MM.1S (cell line): Measurements from ENCODE around the gene SHMT2.

Source experiments
- DNase-seq: peaks from one replicate; pipeline ENCODE4 v3.0.0-alpha.2; 2015
- H2AFZ ChIP-seq: fragments of 300-600 bp; sonication (generic); 2 replicates; pipeline ENCODE4 v1.6.0; 2016; ENCODE audit warnings: antibody characterized with exemption, low read length
- H3F3A ChIP-seq: fragments of 300-600 bp; sonication (generic); 2 replicates; pipeline ENCODE4 v1.6.1; 2016; ENCODE audit warnings: mild to moderate bottlenecking, antibody characterized with exemption, low read length, moderate library complexity, mixed read lengths; ENCODE audit not compliant: insufficient read depth
- H3K27ac ChIP-seq: fragments of 300-600 bp; sonication (generic); 2 replicates; pipeline ENCODE4 v1.5.1; 2016; ENCODE audit warnings: mild to moderate bottlenecking, low read length
- H3K27me3 ChIP-seq: fragments of 300-600 bp; sonication (generic); replicated peaks from 2 replicates; pipeline ENCODE4 v1.6.0; 2016; ENCODE audit warnings: low read length; ENCODE audit not compliant: insufficient read depth
- H3K36me3 ChIP-seq: fragments of 300-600 bp; sonication (generic); replicated peaks from 2 replicates; pipeline ENCODE4 v1.6.1; 2016; ENCODE audit warnings: mild to moderate bottlenecking, low read length, mixed read lengths; ENCODE audit not compliant: insufficient read depth
- H3K4me1 ChIP-seq: fragments of 300-600 bp; sonication (generic); 2 replicates; pipeline ENCODE4 v1.6.1; 2016; ENCODE audit warnings: low read length, mixed read lengths
- H3K4me2 ChIP-seq: fragments of 300-600 bp; sonication (generic); 2 replicates; pipeline ENCODE4 v1.6.0; 2016; ENCODE audit warnings: low read depth, low read length
- H3K4me3 ChIP-seq: fragments of 300-600 bp; sonication (generic); 2 replicates; pipeline ENCODE4 v1.5.1; 2016; ENCODE audit warnings: low read length, mixed read lengths
- H3K79me2 ChIP-seq: fragments of 300-600 bp; sonication (generic); 2 replicates; pipeline ENCODE4 v1.6.1; 2016; ENCODE audit warnings: mixed run types, low read length, mixed read lengths
- H3K9ac ChIP-seq: fragments of 300-600 bp; sonication (generic); 2 replicates; pipeline ENCODE4 v1.6.1; 2016; ENCODE audit warnings: low read length, mixed read lengths
- H3K9me2 ChIP-seq: fragments of 300-600 bp; sonication (generic); replicated peaks from 2 replicates; pipeline ENCODE4 v1.6.1; 2016; ENCODE audit warnings: mild to moderate bottlenecking, low read length, mixed read lengths; ENCODE audit not compliant: insufficient read depth
- H3K9me3 ChIP-seq: fragments of 300-600 bp; sonication (generic); replicated peaks from 2 replicates; pipeline ENCODE4 v1.6.1; 2016; ENCODE audit warnings: mild to moderate bottlenecking, low read length, mixed read lengths; ENCODE audit not compliant: insufficient read depth
- H4K20me1 ChIP-seq: fragments of 300-600 bp; sonication (generic); 2 replicates; pipeline ENCODE4 v1.6.1; 2016; ENCODE audit warnings: mild to moderate bottlenecking, low read length, moderate library complexity, mixed read lengths; ENCODE audit not compliant: insufficient read depth
- EZH2 ChIP-seq: fragments of 300-600 bp; sonication (generic); optimal IDR thresholded peaks from 2 replicates; pipeline ENCODE3; 2017; ENCODE audit warnings: low read depth, mild to moderate bottlenecking, antibody characterized with exemption, low read length, mixed read lengths
- EZH2phosphoT487 ChIP-seq: fragments of 300-600 bp; sonication (generic); IDR thresholded peaks from 2 replicates; pipeline ENCODE4 v1.6.1; 2018; ENCODE audit warnings: antibody characterized with exemption, low read length
- TF ChIP-seq, protein P1 (sequence below): fragments of 300-600 bp; sonication (generic); IDR thresholded peaks from 2 replicates; pipeline ENCODE4 v1.5.1; 2016; ENCODE audit warnings: antibody characterized with exemption, low read length, mixed read lengths

The SHMT2 gene

DNA sequence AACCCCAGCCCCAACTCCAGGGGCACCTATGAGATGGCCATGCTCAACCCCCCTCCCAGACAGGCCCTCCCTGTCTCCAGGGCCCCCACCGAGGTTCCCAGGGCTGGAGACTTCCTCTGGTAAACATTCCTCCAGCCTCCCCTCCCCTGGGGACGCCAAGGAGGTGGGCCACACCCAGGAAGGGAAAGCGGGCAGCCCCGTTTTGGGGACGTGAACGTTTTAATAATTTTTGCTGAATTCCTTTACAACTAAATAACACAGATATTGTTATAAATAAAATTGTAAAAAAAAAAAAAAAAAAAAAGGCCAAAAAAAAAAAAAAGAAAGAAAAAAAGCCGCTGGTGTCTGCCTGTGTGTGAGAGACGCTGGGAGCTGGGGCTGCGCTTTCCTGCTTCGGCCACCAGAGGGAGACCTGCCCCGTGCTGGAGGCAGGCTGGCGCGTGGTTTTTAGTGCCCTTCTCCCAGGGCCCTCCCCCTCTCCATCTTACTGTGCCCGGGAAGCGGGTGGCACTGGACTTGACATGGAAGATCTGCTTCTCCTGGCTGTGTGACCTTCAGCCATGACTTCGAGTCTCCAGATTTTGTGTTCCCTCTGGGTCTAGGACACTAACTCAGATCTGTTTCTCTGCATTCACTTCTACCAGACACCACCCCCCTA lies 16.3 kb upstream of the SHMT2 start:
- Histone ChIP-seq H3K9me2 (no peaks in the 10 kb centered on the region), H3K4me1 (peaks cover 17% of the 10 kb centered on the region), H3K9me3 (no peaks in the 10 kb centered on the region), H4K20me1 (0 out of 2 replicates have a peak, but pooled peaks cover 4% of the 10 kb centered on the region), H3K4me2 (peak overlapping the region; percentile 33; the same call in 1 of the 2 replicates), H3K36me3 (no peaks in the 10 kb centered on the region), H2AFZ (no peak overlapping the region), H3K27ac (no peak overlapping the region), H3F3A (peaks cover 10% of the 10 kb centered on the region), H3K9ac (no peak overlapping the region), H3K4me3 (no peak overlapping the region), H3K79me2 (no peaks in the 10 kb centered on the region), H3K27me3 (peaks cover 92% of the 10 kb centered on the region)
- DNase-seq: peak; percentile 68
- TF ChIP-seq EZH2: no peak
- TF ChIP-seq, protein P1, sequence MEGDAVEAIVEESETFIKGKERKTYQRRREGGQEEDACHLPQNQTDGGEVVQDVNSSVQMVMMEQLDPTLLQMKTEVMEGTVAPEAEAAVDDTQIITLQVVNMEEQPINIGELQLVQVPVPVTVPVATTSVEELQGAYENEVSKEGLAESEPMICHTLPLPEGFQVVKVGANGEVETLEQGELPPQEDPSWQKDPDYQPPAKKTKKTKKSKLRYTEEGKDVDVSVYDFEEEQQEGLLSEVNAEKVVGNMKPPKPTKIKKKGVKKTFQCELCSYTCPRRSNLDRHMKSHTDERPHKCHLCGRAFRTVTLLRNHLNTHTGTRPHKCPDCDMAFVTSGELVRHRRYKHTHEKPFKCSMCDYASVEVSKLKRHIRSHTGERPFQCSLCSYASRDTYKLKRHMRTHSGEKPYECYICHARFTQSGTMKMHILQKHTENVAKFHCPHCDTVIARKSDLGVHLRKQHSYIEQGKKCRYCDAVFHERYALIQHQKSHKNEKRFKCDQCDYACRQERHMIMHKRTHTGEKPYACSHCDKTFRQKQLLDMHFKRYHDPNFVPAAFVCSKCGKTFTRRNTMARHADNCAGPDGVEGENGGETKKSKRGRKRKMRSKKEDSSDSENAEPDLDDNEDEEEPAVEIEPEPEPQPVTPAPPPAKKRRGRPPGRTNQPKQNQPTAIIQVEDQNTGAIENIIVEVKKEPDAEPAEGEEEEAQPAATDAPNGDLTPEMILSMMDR: peak; percentile 81

DNA sequence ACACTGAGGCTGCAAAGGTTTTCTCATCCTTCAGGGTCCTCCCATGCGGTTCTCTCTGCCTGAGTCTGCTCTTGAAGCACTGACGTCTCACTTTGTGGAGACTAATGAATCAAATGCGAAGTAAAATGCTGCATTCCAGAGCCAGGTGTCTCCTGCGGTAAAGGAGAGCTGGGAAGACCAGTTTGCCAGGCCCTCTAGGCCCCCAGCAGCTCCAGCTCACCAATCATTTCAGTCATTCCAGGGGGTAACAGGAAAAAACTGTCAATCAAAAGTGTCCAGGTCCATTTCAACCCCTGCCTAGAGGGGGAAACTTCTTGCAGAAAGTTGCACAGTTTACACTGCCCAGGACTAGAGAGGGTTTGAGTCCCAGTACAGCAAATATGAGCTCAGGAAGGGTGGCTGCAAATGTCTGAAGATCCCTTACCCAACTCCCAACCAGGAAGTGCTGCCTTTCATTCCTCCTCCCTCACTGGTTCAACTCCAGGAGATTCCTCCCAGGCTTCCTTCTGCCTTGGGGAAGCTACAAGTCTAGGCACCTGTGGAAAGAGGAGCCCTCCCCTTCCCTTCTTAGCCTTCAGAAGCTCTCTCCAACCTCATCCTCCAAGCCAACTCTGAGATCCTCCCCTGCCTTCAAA lies 15.6 kb upstream of the SHMT2 start:
- H3K79me2 ChIP-seq: no peaks in the 10 kb centered on the region
- H3K9me2 ChIP-seq: no peaks in the 10 kb centered on the region
- H3K9me3 ChIP-seq: no peaks in the 10 kb centered on the region
- H3F3A ChIP-seq: peaks cover 10% of the 10 kb centered on the region
- H3K27ac ChIP-seq: no peak overlapping the region
- H2AFZ ChIP-seq: no peak overlapping the region
- DNase-seq: no peak
- no peak for TF ChIP-seq EZH2
- H4K20me1 ChIP-seq: 0 out of 2 replicates have a peak, but pooled peaks cover 4% of the 10 kb centered on the region
- H3K36me3 ChIP-seq: no peaks in the 10 kb centered on the region
- H3K27me3 ChIP-seq: peaks cover 92% of the 10 kb centered on the region
- H3K4me1 ChIP-seq: peaks cover 17% of the 10 kb centered on the region
- no peak overlapping the region for H3K9ac ChIP-seq
- H3K4me2 ChIP-seq: peak overlapping the region; percentile 33; the same call in 1 of the 2 replicates
- no peak overlapping the region for H3K4me3 ChIP-seq

DNA sequence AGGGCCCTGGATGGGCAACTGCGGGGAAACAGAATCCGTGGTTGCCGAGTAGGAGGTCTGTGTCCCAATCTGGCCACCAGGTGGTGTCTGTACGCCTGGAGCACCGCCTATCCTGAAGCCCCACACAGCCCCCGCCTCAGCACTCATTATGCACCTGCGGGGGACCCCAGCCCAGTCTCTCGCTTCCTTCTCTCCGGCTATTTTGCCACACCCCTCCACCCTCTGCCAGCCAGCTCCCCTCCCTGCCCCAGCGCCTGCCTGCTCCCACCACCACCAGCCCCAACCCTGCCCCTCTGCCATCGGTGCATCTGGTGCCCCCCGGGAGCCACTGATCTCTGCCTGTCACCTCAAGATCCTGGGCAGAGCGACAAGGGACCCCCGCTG lies 15.1 kb upstream of the SHMT2 start:
- Histone ChIP-seq H3K27me3 (peaks cover 92% of the 10 kb centered on the region), H2AFZ (no peak overlapping the region), H3K36me3 (no peaks in the 10 kb centered on the region), H3F3A (peaks cover 10% of the 10 kb centered on the region), H3K4me2 (no peak overlapping the region), H3K9ac (no peak overlapping the region), H3K79me2 (no peaks in the 10 kb centered on the region), H3K9me2 (no peaks in the 10 kb centered on the region), H3K9me3 (no peaks in the 10 kb centered on the region), H3K27ac (no peak overlapping the region), H3K4me1 (peaks cover 17% of the 10 kb centered on the region), H4K20me1 (0 out of 2 replicates have a peak, but pooled peaks cover 4% of the 10 kb centered on the region), H3K4me3 (no peak overlapping the region)
- peak; percentile 48 for DNase-seq
- no peak for TF ChIP-seq EZH2phosphoT487
- TF ChIP-seq, protein P1: peak; percentile 75

DNA sequence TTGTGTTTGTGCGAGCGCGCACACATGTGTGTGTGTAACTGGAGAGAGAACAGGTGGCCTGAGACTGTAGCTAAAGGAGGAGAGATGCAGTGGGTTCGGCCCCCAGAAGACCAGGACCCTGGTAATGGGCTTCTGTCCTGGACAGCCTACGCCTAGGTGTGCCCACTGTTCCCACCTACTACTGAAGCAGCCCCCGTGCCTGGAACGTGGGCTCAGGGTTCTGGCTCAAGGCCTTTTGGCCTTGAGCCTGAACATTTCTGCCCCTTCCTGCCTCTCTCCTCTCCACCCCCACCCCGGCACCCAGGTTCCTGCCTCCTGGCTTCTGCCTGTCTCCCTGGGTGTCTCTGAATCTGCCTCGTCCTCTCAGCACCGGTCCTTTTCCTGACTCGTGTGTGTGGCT lies 14.4 kb upstream of the SHMT2 start:
- H3K27ac ChIP-seq: no peak overlapping the region
- no peak overlapping the region for H3K9ac ChIP-seq
- H3K4me1 ChIP-seq: peaks cover 17% of the 10 kb centered on the region
- H3K36me3 ChIP-seq: no peaks in the 10 kb centered on the region
- H3K4me2 ChIP-seq: no peak overlapping the region
- H3K9me3 ChIP-seq: no peaks in the 10 kb centered on the region
- DNase-seq: no peak
- peaks cover 92% of the 10 kb centered on the region for H3K27me3 ChIP-seq
- no peaks in the 10 kb centered on the region for H3K9me2 ChIP-seq
- no peak overlapping the region for H3K4me3 ChIP-seq
- peaks cover 10% of the 10 kb centered on the region for H3F3A ChIP-seq
- no peak for TF ChIP-seq EZH2phosphoT487
- no peak for TF ChIP-seq EZH2
- TF ChIP-seq, protein P1: no peak
- H2AFZ ChIP-seq: no peak overlapping the region
- no peaks in the 10 kb centered on the region for H3K79me2 ChIP-seq
- 0 out of 2 replicates have a peak, but pooled peaks cover 4% of the 10 kb centered on the region for H4K20me1 ChIP-seq
